NCI-H345 (cell line): ENCODE data around the gene CPLX4.
"Not testable (repeated sequence)": the region's sequence is repeated elsewhere in the genome, so short reads cannot be mapped to it uniquely, and the experiment has no call there.

Source experiments
- DNase-seq: peaks from one replicate; lab custom pipeline; 2025; lab: John Stamatoyannopoulos, UW

The CPLX4 gene

GRCh38 chr18:59269563-59270119, 48.8 kb downstream of the CPLX4 start:
- DNase-seq = no peak

GRCh38 chr18:59268721-59269562, 49.5 kb downstream of the CPLX4 start:
- peak; percentile 60 for DNase-seq

DNA sequence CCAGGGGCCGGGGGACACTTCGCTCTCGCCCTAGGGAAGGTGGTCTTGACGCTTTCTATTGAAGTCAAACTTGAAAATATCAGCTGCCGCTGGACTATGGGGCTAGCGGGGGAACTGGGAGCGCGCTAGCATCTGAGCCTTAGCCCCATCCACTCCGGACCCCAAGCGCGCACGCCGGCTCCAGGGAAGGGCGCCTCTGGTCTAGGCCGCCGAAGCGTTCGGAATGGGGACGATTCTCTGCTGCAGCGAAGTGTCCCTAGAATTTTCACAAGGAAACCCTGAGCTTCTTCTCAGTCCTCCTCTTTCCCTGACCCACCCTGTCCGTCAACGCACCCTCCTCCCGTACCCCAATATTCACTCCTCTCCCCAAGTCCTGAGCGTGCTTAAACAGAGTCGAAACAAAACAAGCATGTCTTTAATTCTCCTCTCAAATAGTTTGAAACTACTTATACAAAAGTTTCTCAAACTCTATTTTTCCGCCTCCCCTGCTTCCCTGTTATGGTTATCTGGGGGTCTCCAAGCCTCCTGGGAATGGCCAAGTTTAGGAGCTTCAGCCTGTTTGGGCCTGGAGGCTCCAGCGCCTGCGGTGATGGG, 50.2 kb downstream of the CPLX4 start:
- DNase-seq = no peak

DNA sequence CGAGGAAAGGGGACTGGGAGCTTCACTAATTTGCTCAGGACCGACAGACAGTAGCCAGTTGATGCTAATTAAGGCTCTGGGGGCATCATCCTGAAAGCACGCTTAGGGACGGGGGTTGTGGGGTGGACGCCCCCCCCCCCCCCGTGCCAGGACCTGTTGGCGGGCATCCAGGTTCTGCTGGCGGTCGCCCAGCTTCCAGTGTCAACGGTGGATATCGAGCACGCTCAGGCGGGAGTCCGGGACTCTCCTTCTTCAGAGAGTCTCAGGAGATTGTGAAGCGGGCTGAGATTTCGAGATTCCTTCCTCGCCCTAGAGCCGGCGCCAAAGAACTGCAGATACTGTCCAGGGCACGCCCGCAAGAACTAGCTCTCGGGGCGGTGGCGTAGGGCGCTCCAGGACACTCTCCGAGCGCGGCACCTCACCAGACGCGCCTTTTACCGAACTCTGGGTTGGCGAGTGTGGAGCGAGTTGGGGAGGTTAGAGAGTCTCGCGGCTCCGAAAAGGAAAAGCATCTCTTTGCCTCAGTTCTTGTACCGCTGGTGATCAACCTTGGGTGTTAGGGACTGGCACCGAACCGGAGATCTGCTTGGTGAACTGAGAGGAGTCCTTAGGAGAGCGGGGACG, 50.8 kb downstream of the CPLX4 start:
- DNase-seq = no peak

DNA sequence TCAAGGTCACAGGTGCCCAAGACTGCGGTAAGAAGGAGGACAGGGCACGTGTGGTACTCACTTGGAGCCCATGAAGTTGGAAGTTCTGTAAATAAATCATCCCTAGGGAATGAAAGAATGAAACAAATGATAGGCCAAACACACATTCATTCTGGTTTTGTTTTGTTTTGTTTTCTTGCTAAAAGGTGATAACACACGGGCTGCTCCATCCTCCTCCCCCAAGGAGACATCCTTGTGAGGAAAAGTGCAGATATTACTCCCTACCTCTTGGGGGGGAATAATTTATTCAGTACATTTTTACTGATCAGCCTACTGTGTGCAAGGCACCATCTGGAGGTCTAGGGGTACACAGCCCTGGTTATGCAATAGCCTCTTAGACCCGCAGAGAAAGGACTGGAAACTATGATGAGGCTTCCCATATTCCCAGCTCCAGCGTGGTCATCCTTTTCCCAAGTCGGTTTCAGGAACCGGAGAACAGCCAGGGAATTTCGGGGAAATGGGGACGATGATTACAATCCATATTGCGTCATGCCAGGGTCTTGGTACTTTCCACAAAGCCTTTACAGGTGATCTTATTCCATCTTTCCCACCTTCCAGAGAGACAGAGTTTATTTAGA, 51.5 kb downstream of the CPLX4 start:
- no peak for DNase-seq

DNA sequence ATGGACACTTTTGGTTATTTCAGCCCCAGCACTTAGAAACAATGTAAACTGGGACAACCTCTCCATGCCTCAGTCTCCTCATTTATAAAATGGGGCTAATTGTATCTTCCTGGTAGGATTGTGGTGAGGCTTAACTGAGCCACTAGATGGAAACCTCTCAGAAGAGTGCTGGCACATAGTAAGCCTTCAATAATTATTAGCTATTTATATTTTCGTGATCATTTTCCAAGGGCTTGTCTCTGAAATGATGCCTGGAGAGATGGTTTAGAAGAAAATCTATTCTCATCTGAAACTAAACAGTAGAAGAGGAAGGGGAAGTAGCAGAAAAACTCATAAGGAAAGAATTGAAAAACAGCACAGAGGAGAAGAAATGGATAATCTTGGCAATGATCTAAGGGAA, 52.0 kb downstream of the CPLX4 start:
- DNase-seq = no peak

GRCh38 chr18:59265974-59266369, 52.5 kb downstream of the CPLX4 start:
- DNase-seq = no peak

- peak; percentile 78 for DNase-seq
Observed at GRCh38 chr18:59265246-59265973, 53.0 kb downstream of the CPLX4 start.

DNA sequence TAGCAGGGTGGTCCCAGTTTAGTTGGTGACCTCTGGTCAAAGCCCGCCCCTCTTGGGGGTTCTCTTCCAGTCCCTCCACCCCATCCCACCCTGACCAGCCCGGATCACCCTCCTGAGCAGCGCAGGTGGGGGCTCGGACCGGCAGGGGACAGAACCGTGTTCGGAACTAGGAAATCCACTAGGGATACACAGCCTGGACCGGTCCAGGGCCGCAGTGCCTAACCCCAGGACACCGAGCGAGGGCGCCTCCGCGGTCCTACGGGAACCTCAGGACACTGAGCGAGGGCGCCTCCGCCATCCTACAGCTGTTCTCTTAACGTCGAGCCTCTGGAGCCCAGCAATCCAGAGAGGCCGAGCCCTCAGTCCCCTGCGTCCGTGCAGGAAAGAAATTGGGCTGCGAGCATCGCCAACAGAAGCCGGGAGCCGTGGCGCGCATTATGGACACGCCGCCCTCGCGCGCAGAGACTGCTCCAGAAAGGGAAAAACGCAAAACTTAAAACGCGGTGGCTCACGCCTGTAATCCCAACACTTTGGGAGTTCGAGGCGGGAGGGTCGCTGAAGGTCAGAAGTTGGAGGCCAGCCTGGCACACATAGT, 53.7 kb downstream of the CPLX4 start:
- no peak for DNase-seq

DNA sequence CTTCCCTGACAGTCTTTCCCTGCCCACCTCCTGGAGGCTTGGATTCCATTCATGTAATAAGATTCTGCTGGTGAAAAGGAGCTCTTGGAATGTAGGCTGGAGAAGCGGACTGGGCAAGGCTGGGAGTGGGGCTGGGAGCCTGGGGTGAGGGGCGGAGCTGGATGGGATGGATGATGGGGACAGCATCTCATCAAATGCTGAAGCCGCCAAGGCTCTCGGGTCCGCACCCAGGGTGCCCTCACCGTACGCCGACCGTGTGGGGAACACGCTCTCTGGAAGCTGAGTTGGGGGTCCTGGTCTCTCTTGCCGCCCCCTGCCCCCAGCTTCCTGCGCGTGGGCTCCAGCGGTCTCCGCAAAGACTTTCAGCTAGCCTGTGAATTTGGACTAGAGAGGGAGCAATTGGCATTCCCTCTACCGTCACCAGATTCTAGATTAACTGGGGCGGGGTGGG, 54.3 kb downstream of the CPLX4 start:
- DNase-seq = no peak

DNA sequence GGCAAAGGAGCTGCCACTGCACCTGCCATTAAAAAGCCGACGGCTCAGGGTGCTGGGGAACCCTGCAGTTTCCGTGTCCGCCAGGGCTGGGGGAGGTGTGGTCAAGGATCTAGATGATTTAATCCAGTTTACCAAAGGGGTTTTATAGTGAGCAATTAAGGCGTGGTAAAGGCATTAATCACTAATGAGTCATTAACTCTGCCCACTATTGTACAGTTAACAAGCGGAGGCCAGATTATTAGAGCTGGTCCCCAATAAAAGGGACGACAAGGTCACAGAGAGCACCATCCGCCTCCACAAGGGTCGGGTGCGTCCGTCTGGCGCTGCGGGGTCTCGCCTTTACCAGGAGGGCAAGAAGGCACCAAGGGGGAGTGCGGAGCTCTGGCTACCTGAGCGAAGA, 54.8 kb downstream of the CPLX4 start:
- no peak for DNase-seq

DNA sequence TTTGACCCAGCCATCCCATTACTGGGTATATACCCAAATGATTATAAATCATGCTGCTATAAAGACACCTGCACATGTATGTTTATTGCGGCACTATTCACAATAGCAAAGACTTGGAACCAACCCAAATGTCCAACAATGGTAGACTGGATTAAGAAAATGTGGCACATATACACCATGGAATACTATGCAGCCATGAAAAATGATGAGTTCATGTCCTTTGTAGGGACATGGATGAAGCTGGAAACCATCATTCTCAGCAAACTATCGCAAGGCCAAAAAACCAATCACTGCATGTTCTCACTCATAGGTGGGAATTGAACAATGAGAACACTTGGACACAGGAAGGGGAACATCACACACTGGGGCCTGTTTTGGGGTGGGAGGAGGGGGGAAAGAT, 56.2 kb downstream of the CPLX4 start:
- DNase-seq = not testable (repeated sequence)

- not testable (repeated sequence) for DNase-seq
Observed at GRCh38 chr18:59261842-59262241, 56.6 kb downstream of the CPLX4 start.

- DNase-seq = not testable (repeated sequence)
Observed at GRCh38 chr18:59255491-59255890, 63.0 kb downstream of the CPLX4 start.

GRCh38 chr18:59249199-59249774, 69.2 kb downstream of the CPLX4 start:
- DNase-seq = peak; percentile 78

DNA sequence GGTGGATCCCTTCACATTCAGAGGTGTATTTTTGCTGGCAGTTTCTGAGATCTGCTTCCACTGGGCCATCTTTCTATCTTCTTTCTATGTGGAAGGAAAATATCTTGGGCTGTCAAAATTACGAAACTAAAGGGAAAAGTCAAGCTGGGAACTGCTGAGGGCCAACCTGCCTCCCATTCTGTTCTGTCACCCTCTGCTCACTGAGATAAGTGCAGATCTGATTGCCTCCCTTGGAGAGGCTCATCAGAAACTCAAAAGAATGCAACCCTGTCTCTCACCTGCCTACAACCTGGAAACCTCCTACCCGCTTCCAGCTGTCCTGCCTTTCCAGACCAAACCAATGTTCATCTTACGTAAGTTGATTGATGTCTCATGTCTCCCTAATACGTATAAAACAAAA, 71.7 kb downstream of the CPLX4 start:
- no peak for DNase-seq
